GM18499 (cell line): ENCODE results near the gene MAP2K7.
"Not testable (repeated sequence)": the region's sequence is repeated elsewhere in the genome, so short reads cannot be mapped to it uniquely, and the experiment has no call there.

Source experiments
- ATAC-seq: cut with Tn5 transposase; IDR thresholded peaks from one replicate; pipeline ENCODE4 v1.9.1; 2021; ENCODE audit warnings: moderate number of reproducible peaks; ENCODE audit not compliant: insufficient read depth, unreplicated experiment

The MAP2K7 gene

GRCh38 chr19:7917267-7918061, 13.8 kb downstream of the MAP2K7 start:
- ATAC-seq, result no peak

GRCh38 chr19:7918062-7918614, 14.5 kb downstream of the MAP2K7 start:
- ATAC-seq, result not testable (repeated sequence)

GRCh38 chr19:7918615-7919421, 15.1 kb downstream of the MAP2K7 start:
- no peak for ATAC-seq

- ATAC-seq, result peak; percentile 42
Observed at GRCh38 chr19:7919610-7920518, 16.2 kb downstream of the MAP2K7 start, which contains the start of gene SNAPC2. SNAPC2 (plus strand) TSS chr19:7920338; CDS start chr19:7920367, 29 bp downstream.

GRCh38 chr19:7920519-7921301, 17.0 kb downstream of the MAP2K7 start:
- peak; percentile 30 for ATAC-seq

- ATAC-seq, result no peak
Observed at GRCh38 chr19:7921302-7921966, 17.8 kb downstream of the MAP2K7 start.

GRCh38 chr19:7921967-7922835, 18.5 kb downstream of the MAP2K7 start:
- ATAC-seq, result no peak

- ATAC-seq, result no peak
Observed at GRCh38 chr19:7922836-7923195, 19.1 kb downstream of the MAP2K7 start.

- ATAC-seq, result no peak
Observed at GRCh38 chr19:7923295-7924191, 19.9 kb downstream of the MAP2K7 start.

GRCh38 chr19:7924241-7924640, 20.6 kb downstream of the MAP2K7 start:
- no peak for ATAC-seq

GRCh38 chr19:7924651-7925170, 21.0 kb downstream of the MAP2K7 start:
- no peak for ATAC-seq

- ATAC-seq, result no peak
Observed at GRCh38 chr19:7925171-7925851, 21.6 kb downstream of the MAP2K7 start.

- ATAC-seq, result no peak
Observed at GRCh38 chr19:7926021-7926726, 22.5 kb downstream of the MAP2K7 start, which contains the start of gene CTXN1. CTXN1 (minus strand) TSS chr19:7926135; CDS start chr19:7925538, 597 bp downstream.

- ATAC-seq, result no peak
Observed at GRCh38 chr19:7926727-7927604, 23.3 kb downstream of the MAP2K7 start.
